HCT116 (cell line): ENCODE results near the gene FAT1.

Experiments
- CEBPB ChIP-seq: IDR thresholded peaks from 2 replicates; pipeline ENCODE4 v1.6.1; 2012; ENCODE audit warnings: low read depth
- CTCF ChIP-seq, 3 experiments: fragments of 200-600 bp in 1 of 3; sonication (generic) in 1 of 3; IDR thresholded peaks in 2 of 3; conservative IDR thresholded peaks in 1 of 3; 2 replicates each; pipeline ENCODE4 v1.5.1; 2012 to 2017; ENCODE audit warnings: low read depth in 2 of 3, low read length in 2 of 3, antibody characterized with exemption in 1 of 3, borderline replicate concordance in 1 of 3, control low read depth in 1 of 3, mild to moderate bottlenecking in 1 of 3, mixed read lengths in 1 of 3, mixed run types in 1 of 3, moderate library complexity in 1 of 3; ENCODE audit not compliant: insufficient read depth in 1 of 3
- EGR1 ChIP-seq: IDR thresholded peaks from 2 replicates; pipeline ENCODE4 v1.6.1; 2012; ENCODE audit warnings: low read depth
- EZH2 ChIP-seq: fragments of 200-600 bp; sonication (generic); IDR thresholded peaks from 2 replicates; pipeline ENCODE4 v1.6.1; 2017; ENCODE audit warnings: antibody characterized with exemption, mixed run types
- EZH2phosphoT487 ChIP-seq: fragments of 200-600 bp; IDR thresholded peaks from 2 replicates; pipeline ENCODE4 v1.6.1; 2018; ENCODE audit warnings: antibody characterized with exemption, borderline replicate concordance
- POLR2A ChIP-seq: IDR thresholded peaks from 2 replicates; pipeline ENCODE4 v1.7.0; 2011; ENCODE audit warnings: borderline replicate concordance; ENCODE audit not compliant: insufficient read depth, insufficient read length; ENCODE audit errors: extremely low read depth
- POLR2AphosphoS5 ChIP-seq: IDR thresholded peaks from 2 replicates; pipeline ENCODE4 v1.6.1; 2011; ENCODE audit warnings: mild to moderate bottlenecking, low read depth, low read length, moderate library complexity
- SIN3A ChIP-seq: IDR thresholded peaks from 2 replicates; pipeline ENCODE4 v1.6.1; 2012; ENCODE audit warnings: low read depth
- ZFX ChIP-seq: fragments of 450-650 bp; IDR thresholded peaks from 2 replicates; pipeline ENCODE4 v1.6.1; 2017

DNA sequence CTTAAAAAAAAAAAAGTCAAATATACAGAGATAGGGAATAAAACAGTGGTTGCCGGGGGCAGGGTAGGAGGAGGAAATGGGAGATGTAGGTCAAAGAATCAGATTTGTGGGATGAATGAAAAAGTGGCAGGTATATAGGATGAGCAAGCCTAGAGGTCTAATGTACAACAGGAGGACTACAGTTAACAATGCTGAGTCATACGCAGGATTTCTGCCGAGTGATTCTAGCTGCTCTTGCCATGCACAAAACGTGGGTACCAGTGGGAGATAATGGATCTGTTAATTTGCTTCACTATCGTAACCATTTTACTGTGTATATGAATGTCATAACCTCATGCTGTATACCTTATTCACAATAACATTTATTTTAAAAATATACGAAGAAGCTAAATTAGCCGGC lies 157.6 kb downstream of the FAT1 start:
- TF ChIP-seq CEBPB (no peak), EZH2phosphoT487 (no peak), CTCF (IDR thresholded peaks at IDR 0.05 in 2 of 3, conservative IDR thresholded peaks at IDR 0.05 in 1 of 3; ENCODE audit: borderline replicate concordance in 1 of 3, insufficient read depth in 1 of 3, low read depth in 2 of 3, low read length in 2 of 3) (no peak), EZH2 (no peak), POLR2A (no peak), EGR1 (no peak), SIN3A (no peak), POLR2AphosphoS5 (no peak), ZFX (no peak)
